Vagina (tissue), 2 donors: ENCODE results near the gene MVK.

ENCODE experiments used
- POLR2A ChIP-seq, 2 donors: fragments of 450-650 bp; IDR thresholded peaks; one replicate each; pipeline ENCODE4 v1.6.1; 2017; ENCODE audit warnings: antibody characterized with exemption in 2 of 2, mild to moderate bottlenecking in 2 of 2, moderate library complexity in 2 of 2
- TF ChIP-seq, protein P1 (sequence below), 3 experiments: fragments of 450-650 bp in 2 of 3; fragments of 200-600 bp in 1 of 3; sonication (generic) in 1 of 3; IDR thresholded peaks; one replicate each; pipeline ENCODE4 v1.5.1; 2017 to 2019; ENCODE audit warnings: antibody characterized with exemption in 3 of 3, mild to moderate bottlenecking in 2 of 3, moderate library complexity in 2 of 3

- TF ChIP-seq POLR2A (IDR thresholded peaks at IDR 0.05) = no peak
- TF ChIP-seq, protein P1, sequence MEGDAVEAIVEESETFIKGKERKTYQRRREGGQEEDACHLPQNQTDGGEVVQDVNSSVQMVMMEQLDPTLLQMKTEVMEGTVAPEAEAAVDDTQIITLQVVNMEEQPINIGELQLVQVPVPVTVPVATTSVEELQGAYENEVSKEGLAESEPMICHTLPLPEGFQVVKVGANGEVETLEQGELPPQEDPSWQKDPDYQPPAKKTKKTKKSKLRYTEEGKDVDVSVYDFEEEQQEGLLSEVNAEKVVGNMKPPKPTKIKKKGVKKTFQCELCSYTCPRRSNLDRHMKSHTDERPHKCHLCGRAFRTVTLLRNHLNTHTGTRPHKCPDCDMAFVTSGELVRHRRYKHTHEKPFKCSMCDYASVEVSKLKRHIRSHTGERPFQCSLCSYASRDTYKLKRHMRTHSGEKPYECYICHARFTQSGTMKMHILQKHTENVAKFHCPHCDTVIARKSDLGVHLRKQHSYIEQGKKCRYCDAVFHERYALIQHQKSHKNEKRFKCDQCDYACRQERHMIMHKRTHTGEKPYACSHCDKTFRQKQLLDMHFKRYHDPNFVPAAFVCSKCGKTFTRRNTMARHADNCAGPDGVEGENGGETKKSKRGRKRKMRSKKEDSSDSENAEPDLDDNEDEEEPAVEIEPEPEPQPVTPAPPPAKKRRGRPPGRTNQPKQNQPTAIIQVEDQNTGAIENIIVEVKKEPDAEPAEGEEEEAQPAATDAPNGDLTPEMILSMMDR (IDR thresholded peaks at IDR 0.05) = no peak
Observed at GRCh38 chr12:109621901-109622364, 48.3 kb downstream of the MVK start.
